GM12864 (cell line): ENCODE data around the gene RGS19.

Experiments
- DNase-seq: peaks from one replicate; pipeline ENCODE4 v3.0.0-alpha.2; 2011; ENCODE audit warnings: low read depth
- H3K4me3 ChIP-seq: 2 replicates; pipeline ENCODE4 v1.5.1; 2011; ENCODE audit warnings: mild to moderate bottlenecking, low read depth, low read length, control low read depth
- CTCF ChIP-seq: IDR thresholded peaks from 2 replicates; pipeline ENCODE4 v1.5.1; 2011; ENCODE audit warnings: low read depth, mild to moderate bottlenecking, moderate library complexity, low read length, control low read depth, inconsistent platforms; ENCODE audit errors: missing control alignments

Gene RGS19

GRCh38 chr20:64111841-64112641 is 32.7 kb upstream of the RGS19 start:
- DNase-seq = no peak
- no peak overlapping the region for H3K4me3 ChIP-seq
- no peak for TF ChIP-seq CTCF

GRCh38 chr20:64110411-64111068 is 31.2 kb upstream of the RGS19 start:
- DNase-seq = no peak
- no peak for TF ChIP-seq CTCF

GRCh38 chr20:64109831-64110391 is 30.6 kb upstream of the RGS19 start:
- DNase-seq = no peak
- H3K4me3 ChIP-seq = no peak overlapping the region
- TF ChIP-seq CTCF = no peak

More at GRCh38 chr20:64110411-64111068, 31.2 kb upstream of the RGS19 start:
- H3K4me3 ChIP-seq = no peak overlapping the region

- TF ChIP-seq CTCF = no peak
- no peak overlapping the region for H3K4me3 ChIP-seq
- DNase-seq = no peak
Observed at GRCh38 chr20:64108731-64109681, 29.7 kb upstream of the RGS19 start.

GRCh38 chr20:64107736-64108457 is 28.6 kb upstream of the RGS19 start:
- no peak for TF ChIP-seq CTCF
- H3K4me3 ChIP-seq = no peak overlapping the region
- DNase-seq = no peak
